KOPT-K1 (cell line): ENCODE results near the gene OGFR.

Source experiments
- H3K27ac ChIP-seq: fragments of 200-600 bp; sonication (generic); 2 replicates; pipeline ENCODE4 v1.5.1; 2016; ENCODE audit warnings: antibody characterized with exemption, mild to moderate bottlenecking, low read depth, low read length; ENCODE audit not compliant: poor library complexity, severe bottlenecking
- H3K36me3 ChIP-seq: fragments of 200-600 bp; sonication (generic); 2 replicates; pipeline ENCODE4 v1.5.1; 2017; ENCODE audit warnings: antibody characterized with exemption, mild to moderate bottlenecking, low read length, moderate library complexity; ENCODE audit not compliant: insufficient read depth
- H3K9me3 ChIP-seq: fragments of 200-600 bp; sonication (generic); 2 replicates; pipeline ENCODE4 v1.5.1; 2017; ENCODE audit warnings: antibody characterized with exemption, low read length, mild to moderate bottlenecking; ENCODE audit not compliant: insufficient read depth, poor library complexity, severe bottlenecking

OGFR gene

GRCh38 chr20:62799459-62799858, 5.2 kb upstream of the OGFR start:
- no peaks in the 10 kb centered on the region for H3K9me3 ChIP-seq
- H3K36me3 ChIP-seq: peaks cover 43% of the 10 kb centered on the region
- no peak overlapping the region for H3K27ac ChIP-seq

- Histone ChIP-seq H3K9me3 (no peaks in the 10 kb centered on the region), H3K36me3 (peaks cover 43% of the 10 kb centered on the region), H3K27ac (no peak overlapping the region)
Measured at GRCh38 chr20:62799873-62800272, 4.8 kb upstream of the OGFR start.

- H3K27ac ChIP-seq: no peak overlapping the region
- H3K36me3 ChIP-seq: peaks cover 43% of the 10 kb centered on the region
Measured at GRCh38 chr20:62800314-62801259, 4.0 kb upstream of the OGFR start.

GRCh38 chr20:62801284-62802010, 3.2 kb upstream of the OGFR start:
- Histone ChIP-seq H3K9me3 (no peaks in the 10 kb centered on the region), H3K36me3 (peaks cover 50% of the 10 kb centered on the region), H3K27ac (no peak overlapping the region)

More at GRCh38 chr20:62800314-62801259, 4.0 kb upstream of the OGFR start:
- H3K9me3 ChIP-seq: no peaks in the 10 kb centered on the region

GRCh38 chr20:62802026-62802712, 2.5 kb upstream of the OGFR start:
- Histone ChIP-seq H3K36me3 (peaks cover 57% of the 10 kb centered on the region), H3K27ac (no peak overlapping the region)

GRCh38 chr20:62804021-62804626, 511 bp upstream of the OGFR start:
- Histone ChIP-seq H3K36me3 (peaks cover 59% of the 10 kb centered on the region), H3K27ac (peak overlapping the region; percentile 83), H3K9me3 (no peaks in the 10 kb centered on the region)

More at GRCh38 chr20:62802026-62802712, 2.5 kb upstream of the OGFR start:
- H3K9me3 ChIP-seq: no peaks in the 10 kb centered on the region

- Histone ChIP-seq H3K36me3 (peaks cover 59% of the 10 kb centered on the region), H3K27ac (peak overlapping the region; percentile 83), H3K9me3 (no peaks in the 10 kb centered on the region)
Measured at GRCh38 chr20:62805155-62805710, 598 bp downstream of the OGFR start.

GRCh38 chr20:62805711-62806382, 1.2 kb downstream of the OGFR start:
- Histone ChIP-seq H3K27ac (peak overlapping the region; percentile 83), H3K36me3 (peaks cover 59% of the 10 kb centered on the region)

GRCh38 chr20:62806383-62807050, 1.9 kb downstream of the OGFR start:
- peak overlapping the region; percentile 83 for H3K27ac ChIP-seq
- H3K9me3 ChIP-seq: no peaks in the 10 kb centered on the region
- peaks cover 59% of the 10 kb centered on the region for H3K36me3 ChIP-seq

More at GRCh38 chr20:62805711-62806382, 1.2 kb downstream of the OGFR start:
- H3K9me3 ChIP-seq: no peaks in the 10 kb centered on the region

GRCh38 chr20:62807444-62808210, 3.0 kb downstream of the OGFR start:
- no peaks in the 10 kb centered on the region for H3K9me3 ChIP-seq
- peaks cover 69% of the 10 kb centered on the region for H3K36me3 ChIP-seq
- no peak overlapping the region for H3K27ac ChIP-seq

- no peak overlapping the region for H3K27ac ChIP-seq
- no peaks in the 10 kb centered on the region for H3K9me3 ChIP-seq
- H3K36me3 ChIP-seq: peaks cover 73% of the 10 kb centered on the region
Measured at GRCh38 chr20:62808211-62808865, 3.7 kb downstream of the OGFR start.

GRCh38 chr20:62809530-62810428, 5.1 kb downstream of the OGFR start:
- no peaks in the 10 kb centered on the region for H3K9me3 ChIP-seq
- no peak overlapping the region for H3K27ac ChIP-seq
- peaks cover 73% of the 10 kb centered on the region for H3K36me3 ChIP-seq
